Ishikawa (cell line): ENCODE results near the gene ZMAT2.

Source experiments
- CEBPB ChIP-seq: IDR thresholded peaks from 2 replicates; pipeline ENCODE4 v1.6.1; 2012
- CREB1 ChIP-seq: IDR thresholded peaks from 2 replicates; pipeline ENCODE4 v1.6.1; 2012; ENCODE audit warnings: low read depth
- EGR1 ChIP-seq: IDR thresholded peaks from 2 replicates; pipeline ENCODE4 v1.6.1; 2012
- EP300 ChIP-seq: IDR thresholded peaks from 2 replicates; pipeline ENCODE4 v1.6.1; 2012; ENCODE audit warnings: borderline replicate concordance
- FOXM1 ChIP-seq: IDR thresholded peaks from 2 replicates; pipeline ENCODE4 v1.6.1; 2012; ENCODE audit warnings: low read depth, borderline replicate concordance
- MAX ChIP-seq: IDR thresholded peaks from 2 replicates; pipeline ENCODE4 v1.6.1; 2012
- NFIC ChIP-seq: IDR thresholded peaks from 2 replicates; pipeline ENCODE4 v1.6.1; 2012
- RAD21 ChIP-seq: IDR thresholded peaks from 2 replicates; pipeline ENCODE4 v1.6.1; 2012; ENCODE audit warnings: low read depth
- REST ChIP-seq: IDR thresholded peaks from 2 replicates; pipeline ENCODE4 v1.6.1; 2012; ENCODE audit warnings: low read depth, mild to moderate bottlenecking
- TAF1 ChIP-seq: IDR thresholded peaks from 2 replicates; pipeline ENCODE4 v1.6.1; 2012; ENCODE audit warnings: low read depth, mild to moderate bottlenecking
- TCF12 ChIP-seq: IDR thresholded peaks from 2 replicates; pipeline ENCODE4 v1.6.1; 2012; ENCODE audit warnings: low read depth
- TEAD4 ChIP-seq: IDR thresholded peaks from 2 replicates; pipeline ENCODE4 v1.6.1; 2012
- YY1 ChIP-seq: IDR thresholded peaks from 2 replicates; pipeline ENCODE4 v1.6.1; 2012; ENCODE audit warnings: low read depth
- ZBTB7A ChIP-seq: IDR thresholded peaks from 2 replicates; pipeline ENCODE4 v1.6.1; 2012; ENCODE audit warnings: low read depth
- TF ChIP-seq, protein P1 (sequence below): IDR thresholded peaks from 2 replicates; pipeline ENCODE4 v1.6.1; 2012

The ZMAT2 gene

GRCh38 chr5:140671472-140672125, 28.6 kb upstream of the ZMAT2 start:
- TF ChIP-seq RAD21 = no peak
- no peak for TF ChIP-seq REST
- TF ChIP-seq EGR1 = no peak
- no peak for TF ChIP-seq YY1
- no peak for TF ChIP-seq FOXM1
- no peak for TF ChIP-seq MAX
- TF ChIP-seq CEBPB = no peak
- TF ChIP-seq NFIC = no peak

- TF ChIP-seq, protein P1, sequence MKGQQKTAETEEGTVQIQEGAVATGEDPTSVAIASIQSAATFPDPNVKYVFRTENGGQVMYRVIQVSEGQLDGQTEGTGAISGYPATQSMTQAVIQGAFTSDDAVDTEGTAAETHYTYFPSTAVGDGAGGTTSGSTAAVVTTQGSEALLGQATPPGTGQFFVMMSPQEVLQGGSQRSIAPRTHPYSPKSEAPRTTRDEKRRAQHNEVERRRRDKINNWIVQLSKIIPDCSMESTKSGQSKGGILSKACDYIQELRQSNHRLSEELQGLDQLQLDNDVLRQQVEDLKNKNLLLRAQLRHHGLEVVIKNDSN = no peak
- no peak for TF ChIP-seq ZBTB7A
- TF ChIP-seq CEBPB = no peak
- TF ChIP-seq EP300 = no peak
- no peak for TF ChIP-seq EGR1
- TF ChIP-seq YY1 = no peak
- TF ChIP-seq REST = no peak
- TF ChIP-seq NFIC = no peak
- no peak for TF ChIP-seq MAX
- TF ChIP-seq TEAD4 = no peak
- no peak for TF ChIP-seq TAF1
- no peak for TF ChIP-seq RAD21
- TF ChIP-seq TCF12 = no peak
- no peak for TF ChIP-seq FOXM1
These were observed 27.6 kb upstream of the ZMAT2 start for GRCh38 chr5:140672455-140673186.

DNA sequence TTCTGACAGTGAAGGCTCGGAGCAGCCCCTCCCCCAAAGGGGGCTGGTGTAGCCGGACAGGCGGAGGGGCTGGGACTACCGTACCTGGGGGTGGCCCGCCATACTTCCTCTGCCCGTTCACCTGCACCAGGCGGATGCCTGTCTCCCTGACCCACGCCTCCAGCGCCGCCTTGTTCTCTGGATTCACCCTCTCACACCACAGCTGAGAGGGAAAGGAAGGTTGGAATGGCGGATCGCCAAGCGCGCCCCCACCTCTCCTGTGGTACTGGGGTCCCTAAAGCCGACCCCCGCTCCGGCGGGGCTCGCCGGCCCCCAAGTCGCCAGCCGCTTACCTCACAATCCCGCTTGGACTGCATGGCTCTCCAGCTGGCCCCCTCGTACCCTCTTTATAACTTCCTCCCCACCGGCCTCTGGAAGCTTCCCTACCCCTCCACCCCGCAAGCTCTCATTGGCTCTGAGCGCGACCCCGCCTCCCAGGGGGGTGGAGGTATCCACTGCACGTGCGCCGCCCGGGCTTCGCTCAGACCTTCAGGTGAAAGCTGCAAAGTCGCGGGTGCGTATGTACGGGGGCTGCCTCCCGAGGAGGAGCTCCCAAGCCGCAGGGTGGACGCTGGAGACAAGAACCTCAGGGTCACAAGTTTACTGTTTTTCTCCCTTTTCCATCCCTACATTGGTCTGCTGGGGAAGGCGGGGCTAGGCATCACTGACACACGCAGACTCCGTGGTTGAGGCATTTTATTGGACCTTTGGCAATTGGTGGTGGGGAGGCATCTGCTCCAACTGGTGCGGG, 26.9 kb upstream of the ZMAT2 start, which contains the start of gene DND1:
Gene DND1 (minus strand): TSS at position 390 of the 790 bp plus-strand sequence. CDS start 34 bp downstream, at position 356.
- TF ChIP-seq ZBTB7A (no peak), REST (no peak), MAX (no peak)
- TF ChIP-seq, protein P1 = no peak

DNA sequence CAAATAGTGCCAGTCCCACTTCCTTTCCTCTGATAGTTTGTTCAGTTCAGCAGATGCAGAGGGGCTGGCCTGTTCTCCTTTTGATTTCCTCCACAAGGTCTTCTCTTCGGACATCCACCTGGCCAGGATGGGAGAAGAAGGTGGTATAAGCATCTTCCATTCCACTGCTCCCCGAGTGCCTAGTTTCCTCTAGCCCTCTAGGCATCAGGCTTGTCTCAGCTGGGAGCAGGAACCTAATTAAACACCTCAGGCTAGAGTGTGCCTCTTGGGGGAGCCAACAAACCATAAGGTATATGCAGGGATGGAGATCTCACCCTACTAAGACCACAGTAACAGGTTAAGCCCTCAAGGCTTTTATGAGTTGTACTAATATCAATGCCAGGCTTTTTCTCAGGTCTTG, 26.0 kb upstream of the ZMAT2 start:
- TF ChIP-seq FOXM1 (no peak), RAD21 (no peak), TEAD4 (no peak), EGR1 (no peak), CEBPB (no peak), EP300 (no peak), MAX (no peak), REST (no peak), ZBTB7A (no peak), TCF12 (no peak), NFIC (no peak), YY1 (no peak), TAF1 (no peak), CREB1 (no peak)
- TF ChIP-seq, protein P1 = no peak
